Eye (tissue), 1 donor: ENCODE data around the gene NCAPD2.
"Not testable (repeated sequence)": the region's sequence is repeated elsewhere in the genome, so short reads cannot be mapped to it uniquely, and the experiment has no call there.

ENCODE experiments used
- DNase-seq: peaks from one replicate; pipeline ENCODE4 v3.0.0-alpha.2; 2015

The NCAPD2 gene

GRCh38 chr12:6465467-6466183, 28.3 kb upstream of the NCAPD2 start:
- peak; percentile 89 for DNase-seq

GRCh38 chr12:6466184-6466573, 27.7 kb upstream of the NCAPD2 start:
- no peak for DNase-seq

GRCh38 chr12:6466751-6467150, 27.2 kb upstream of the NCAPD2 start:
- not testable (repeated sequence) for DNase-seq

- not testable (repeated sequence) for DNase-seq
These were observed 26.2 kb upstream of the NCAPD2 start for GRCh38 chr12:6467571-6468282.

DNA sequence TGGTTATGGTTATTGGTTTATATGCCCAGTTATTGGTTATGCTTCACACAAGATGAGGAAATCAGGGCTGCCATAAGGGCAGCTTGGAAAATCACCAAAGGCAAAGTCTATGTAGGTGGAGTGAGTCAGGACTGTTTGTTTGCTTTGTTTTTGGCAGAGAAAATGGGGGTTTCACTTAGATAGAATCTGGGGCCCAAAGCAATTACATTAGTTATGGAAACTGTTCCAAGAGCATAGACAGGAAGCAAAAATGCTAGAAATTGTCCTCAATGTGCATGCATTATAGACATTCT, 25.7 kb upstream of the NCAPD2 start:
- DNase-seq = no peak

- no peak for DNase-seq
These were observed 24.8 kb upstream of the NCAPD2 start for GRCh38 chr12:6469092-6469491.

- peak; percentile 42 for DNase-seq
These were observed 24.1 kb upstream of the NCAPD2 start for GRCh38 chr12:6469609-6470374.

DNA sequence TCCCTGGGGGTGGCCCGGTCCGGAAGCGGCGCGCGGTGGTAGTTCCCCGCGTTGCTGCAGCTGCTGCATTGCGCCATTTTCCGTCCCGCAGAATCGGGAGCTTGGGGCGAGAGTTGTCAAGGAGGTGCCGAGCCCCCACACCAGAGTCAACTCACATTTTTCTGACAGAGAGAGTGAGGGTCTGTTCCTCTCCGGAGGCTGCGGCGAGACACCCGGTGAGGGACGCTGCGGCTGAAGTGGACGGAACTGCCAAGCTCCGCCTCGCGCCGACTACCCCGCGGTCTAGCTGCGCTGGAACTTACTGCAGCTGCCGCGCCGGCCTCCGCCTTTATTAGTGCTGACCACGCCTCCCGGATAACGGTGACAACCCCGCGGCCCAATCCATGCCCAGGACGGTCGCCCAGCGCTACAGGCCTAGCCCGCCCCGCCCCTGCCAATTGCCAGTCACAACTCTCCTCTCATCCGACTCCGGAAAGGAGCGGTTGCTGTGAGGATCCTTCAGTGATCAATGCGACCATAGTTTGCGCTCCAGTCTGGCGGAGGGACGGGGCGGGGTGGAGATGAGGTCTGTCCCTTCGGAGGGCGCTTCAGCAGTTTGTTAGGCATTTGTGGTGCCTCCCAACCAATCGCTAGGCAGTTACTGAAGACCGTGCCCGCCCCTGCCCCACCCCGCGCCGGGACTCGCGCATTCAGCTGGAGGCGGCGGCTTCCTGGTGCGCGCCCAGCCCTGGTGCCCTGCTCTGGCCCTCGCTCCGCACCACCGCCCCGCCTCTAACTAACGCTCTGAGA, 23.3 kb upstream of the NCAPD2 start, which contains the start of gene VAMP1:
Gene VAMP1, minus strand, starts transcription at position 303 of the 789 bp plus-strand sequence. Its CDS starts 146 bp downstream, at position 157.
- peak; percentile 99 for DNase-seq

DNA sequence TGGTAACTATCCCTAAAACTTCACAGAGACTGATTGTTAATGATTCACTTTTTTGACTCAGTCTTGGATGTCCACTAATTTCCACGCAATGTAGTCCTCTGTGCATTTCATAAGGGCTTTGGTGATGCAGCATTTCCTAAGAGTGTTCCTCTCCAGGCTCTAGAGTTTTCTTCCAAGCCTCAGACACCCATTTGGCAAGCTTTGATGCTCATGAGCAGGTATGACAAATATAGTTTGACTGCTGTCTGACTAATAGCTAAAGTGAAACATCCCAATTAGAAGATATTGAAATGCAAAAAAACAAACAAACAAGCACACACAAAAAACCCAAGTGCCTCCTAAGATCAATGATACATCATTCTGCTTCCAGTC, 21.9 kb upstream of the NCAPD2 start:
- no peak for DNase-seq

DNA sequence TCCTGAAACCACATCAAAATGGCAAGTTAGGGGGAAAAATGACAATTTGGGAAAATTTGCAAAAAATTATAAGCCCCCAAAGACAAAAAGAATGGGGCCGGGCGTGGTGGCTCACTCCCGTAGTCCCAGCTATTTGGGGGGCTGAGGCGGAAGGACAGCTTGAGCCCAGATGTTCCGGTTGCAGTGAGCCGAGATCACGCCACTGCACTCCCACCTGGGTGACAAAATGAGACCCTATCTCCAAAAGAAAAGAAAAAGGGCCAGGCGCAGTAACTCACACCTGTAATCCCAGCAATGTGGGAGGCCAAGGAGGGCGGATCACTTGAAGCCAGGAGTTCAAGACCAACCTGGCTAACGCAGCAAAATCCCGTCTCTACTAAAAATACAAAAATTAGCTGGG, 21.4 kb upstream of the NCAPD2 start:
- DNase-seq = no peak

- DNase-seq = not testable (repeated sequence)
These were observed 18.5 kb upstream of the NCAPD2 start for GRCh38 chr12:6475233-6475975.

- no peak for DNase-seq
These were observed 17.4 kb upstream of the NCAPD2 start for GRCh38 chr12:6476489-6476888.

DNA sequence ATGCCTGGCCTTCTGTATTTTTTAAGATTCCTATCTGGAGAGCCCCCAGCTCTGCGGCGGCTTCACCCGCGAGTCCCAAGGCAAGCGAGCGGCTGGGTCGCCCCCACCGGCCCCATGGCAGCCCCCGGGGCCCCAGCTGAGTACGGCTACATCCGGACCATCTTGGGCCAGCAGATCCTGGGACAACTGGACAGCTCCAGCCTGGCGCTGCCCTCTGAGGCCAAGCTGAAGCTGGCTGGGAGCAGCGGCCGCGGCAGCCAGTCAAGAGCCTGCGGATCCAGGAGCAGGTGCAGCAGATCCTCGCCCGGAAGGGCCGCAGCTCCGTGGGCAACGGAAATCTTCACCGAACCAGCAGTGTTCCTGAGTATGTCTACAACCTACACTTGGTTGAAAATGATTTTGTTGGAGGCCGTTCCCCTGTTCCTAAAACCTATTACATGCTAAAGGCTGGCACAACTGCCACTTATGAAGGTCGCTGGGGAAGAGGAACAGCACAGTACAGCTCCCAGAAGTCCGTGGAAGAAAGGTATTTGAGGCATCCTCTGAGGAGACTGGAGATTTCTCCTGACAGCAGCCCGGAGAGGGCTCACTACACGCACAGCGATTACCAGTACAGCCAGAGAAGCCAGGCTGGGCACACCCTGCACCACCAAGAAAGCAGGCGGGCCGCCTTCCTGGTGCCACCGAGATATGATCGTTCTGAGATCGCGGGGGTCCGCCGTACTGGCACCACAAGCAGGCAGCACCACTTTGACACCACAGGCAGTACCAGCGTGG, 16.1 kb upstream of the NCAPD2 start:
- DNase-seq = not testable (repeated sequence)

DNA sequence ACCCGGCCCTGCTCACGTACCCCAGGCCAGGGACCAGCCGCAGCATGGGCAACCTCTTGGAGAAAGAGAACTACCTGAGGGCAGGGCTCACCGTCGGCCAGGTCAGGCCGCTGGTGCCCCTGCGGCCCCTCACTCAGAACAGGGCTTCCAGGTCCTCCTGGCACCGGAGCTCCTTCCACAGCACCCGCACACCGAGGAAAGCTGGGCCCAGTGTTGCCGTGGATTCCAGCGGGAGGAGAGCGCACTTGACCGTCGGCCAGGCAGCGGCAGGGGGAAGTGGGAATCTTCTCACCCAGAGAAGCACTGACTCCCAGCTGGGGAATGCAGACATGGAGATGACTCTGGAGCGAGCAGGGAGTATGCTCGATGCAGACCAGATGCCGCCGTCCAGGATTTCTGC, 15.5 kb upstream of the NCAPD2 start:
- DNase-seq = no peak

DNA sequence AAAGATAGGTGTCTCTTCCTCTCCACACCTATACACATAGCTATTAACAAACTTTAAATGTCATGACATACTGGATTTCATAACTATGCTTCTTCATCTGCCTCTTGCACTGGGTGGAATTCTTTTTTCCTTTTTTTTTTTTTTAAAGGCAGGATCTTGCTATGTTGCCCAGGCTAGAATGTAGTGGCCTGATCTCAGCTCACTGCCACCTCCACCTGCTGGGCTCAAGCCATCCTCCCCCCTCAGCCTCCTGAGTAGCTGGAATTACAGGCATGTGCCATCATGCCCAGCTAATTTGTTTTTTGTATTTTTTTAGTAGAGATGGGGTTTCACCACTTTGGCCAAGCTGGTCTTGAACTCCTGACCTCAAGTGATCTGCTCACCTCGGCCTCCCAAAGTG, 5.7 kb upstream of the NCAPD2 start:
- DNase-seq = no peak

DNA sequence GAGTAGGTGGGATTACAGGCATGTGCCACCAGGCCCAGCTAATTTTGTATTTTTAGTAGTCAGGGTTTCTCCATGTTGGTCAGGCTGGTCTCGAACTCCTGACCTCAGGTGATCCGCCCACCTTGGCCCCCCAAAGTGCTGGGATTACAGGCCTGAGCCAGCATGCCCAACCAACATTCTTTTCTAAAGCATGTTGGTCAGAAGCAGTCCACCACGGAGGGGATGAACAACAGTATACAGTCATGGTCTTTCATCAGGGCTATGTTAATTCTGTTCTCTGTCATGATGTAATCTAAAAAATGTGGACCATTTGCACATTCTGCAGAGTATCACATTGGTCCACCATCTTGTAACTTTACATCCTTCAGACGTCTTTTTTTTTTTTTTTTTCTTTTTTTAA, 4.5 kb upstream of the NCAPD2 start:
- DNase-seq = no peak

DNA sequence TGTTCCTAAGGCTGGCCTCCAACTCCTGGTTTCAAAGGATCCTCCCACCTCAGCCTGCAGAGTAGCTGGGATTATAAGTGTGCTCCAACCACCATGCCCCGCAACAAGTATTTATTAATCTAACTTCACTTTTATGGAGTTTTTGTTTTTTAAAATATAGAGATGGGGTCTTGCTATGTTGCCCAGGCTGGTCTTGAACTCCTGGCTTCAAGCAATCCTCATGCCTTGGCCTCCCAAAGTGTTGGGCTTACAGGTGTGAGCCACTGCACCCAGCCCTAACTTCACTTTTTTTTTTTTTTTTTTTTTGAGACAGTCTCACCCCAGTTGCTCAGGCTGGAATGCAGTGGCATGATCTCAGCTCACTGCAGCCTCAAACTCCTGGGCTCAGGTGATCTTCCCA, 3.2 kb upstream of the NCAPD2 start:
- DNase-seq = not testable (repeated sequence)

DNA sequence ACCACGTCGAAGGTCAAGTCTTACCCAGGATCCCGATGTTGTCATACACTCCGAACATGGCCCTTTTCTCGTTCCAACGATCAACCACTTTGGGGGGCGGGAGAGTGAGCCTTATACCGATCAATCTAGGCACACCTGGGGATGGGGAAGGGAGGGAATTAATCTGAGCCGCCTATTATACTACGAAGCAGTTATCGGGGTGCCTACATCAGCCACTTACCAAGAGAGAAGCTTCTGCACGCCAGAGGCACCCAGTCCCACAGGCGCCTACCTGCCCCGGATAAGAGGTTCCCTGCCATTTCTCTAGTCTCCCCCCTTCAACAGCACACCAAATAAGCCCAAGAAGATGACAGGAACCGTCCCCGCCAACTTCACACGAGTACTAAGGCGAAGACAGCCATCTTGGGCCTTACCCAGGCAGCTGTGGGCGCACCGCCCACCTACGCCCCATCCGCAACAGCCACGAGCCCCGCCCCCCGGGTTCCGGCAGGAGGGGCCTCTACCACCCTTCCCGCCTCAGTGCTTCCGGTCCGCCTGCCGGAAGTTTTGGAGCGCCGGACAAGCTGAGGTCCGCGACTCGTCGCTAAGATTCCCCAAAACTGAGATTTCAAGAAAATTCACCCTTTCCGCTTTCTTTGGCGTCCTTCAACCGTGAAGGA, 935 bp upstream of the NCAPD2 start, which contains the start of gene MRPL51:
Gene MRPL51, minus strand, starts transcription at position 425 of the 659 bp plus-strand sequence. Its CDS starts 126 bp downstream, at position 299.
- peak; percentile 96 for DNase-seq

GRCh38 chr12:6494258-6494743, 399 bp downstream of the NCAPD2 start:
- peak; percentile 38 for DNase-seq

- DNase-seq = no peak
These were observed 1.1 kb downstream of the NCAPD2 start for GRCh38 chr12:6494968-6495367.

DNA sequence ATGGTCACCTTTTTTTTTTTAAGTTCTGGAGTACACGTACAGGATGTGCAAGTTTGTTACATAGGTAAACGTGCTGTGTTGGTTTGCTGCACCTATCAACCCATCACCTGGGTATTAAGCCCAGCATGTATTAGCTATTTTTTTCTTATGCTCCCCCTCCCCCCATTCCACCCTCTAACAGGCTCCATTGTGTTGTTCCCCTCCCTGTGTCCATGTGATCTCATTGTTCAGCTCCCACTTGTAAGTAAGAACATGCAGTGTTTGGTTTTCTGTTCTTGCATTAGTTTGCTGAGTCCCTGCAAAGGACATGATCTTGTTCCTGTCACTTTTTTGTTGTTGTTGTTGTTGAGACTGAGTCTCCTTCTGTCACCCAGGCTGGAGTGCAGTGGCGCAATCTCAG, 3.4 kb downstream of the NCAPD2 start:
- not testable (repeated sequence) for DNase-seq
